ENCODE data around the gene CISH.
A peak's percentile ranks its signal among the peaks of the same experiment; 100 is the strongest.

CISH gene

DNA sequence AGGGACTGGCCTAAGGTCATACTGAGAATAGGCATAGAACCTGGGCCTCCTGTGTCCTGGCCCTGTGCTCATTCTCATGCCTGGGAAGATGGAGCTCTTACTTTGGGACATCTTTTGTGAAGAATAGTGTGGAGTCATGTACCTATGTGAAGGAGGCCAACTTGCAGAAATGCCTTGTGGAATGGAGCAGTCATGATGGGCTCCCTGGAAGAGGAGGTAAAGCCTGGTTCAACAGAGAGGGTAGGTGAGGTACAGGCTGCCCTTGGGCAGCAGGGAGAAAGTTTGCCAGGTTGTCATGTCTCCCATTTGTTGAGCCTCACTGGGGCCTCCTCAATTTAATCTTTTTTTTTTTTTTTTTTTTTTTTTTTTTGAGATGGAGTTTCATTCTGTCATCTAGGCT lies 23.5 kb upstream of the CISH start:
- DNase-seq: no peak

DNA sequence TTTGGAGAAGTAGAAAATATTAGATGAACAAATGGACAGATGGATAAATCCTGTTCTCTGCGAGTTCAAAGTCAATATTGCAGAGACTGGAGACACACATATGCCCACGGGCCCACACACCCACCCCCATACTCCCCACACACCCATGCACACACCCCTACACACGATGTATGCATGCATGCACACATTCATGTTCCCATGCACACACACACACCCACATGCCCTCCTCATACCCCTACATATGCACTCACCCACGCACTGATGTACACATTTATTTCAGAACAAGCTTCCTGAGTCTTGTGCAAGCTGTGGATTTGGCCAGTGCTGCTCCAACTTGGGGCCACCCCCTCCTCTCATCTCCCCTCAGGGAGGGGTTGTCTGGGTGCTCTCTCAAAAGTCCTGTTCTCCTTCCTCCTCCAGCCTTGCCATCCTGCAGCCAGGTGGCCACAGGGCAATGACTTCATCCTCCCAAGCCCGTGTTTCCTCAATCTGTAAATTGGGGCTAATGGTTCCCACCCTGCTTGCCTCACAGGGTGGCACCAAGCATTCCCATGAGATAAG lies 21.7 kb upstream of the CISH start:
- DNase-seq: no peak

DNA sequence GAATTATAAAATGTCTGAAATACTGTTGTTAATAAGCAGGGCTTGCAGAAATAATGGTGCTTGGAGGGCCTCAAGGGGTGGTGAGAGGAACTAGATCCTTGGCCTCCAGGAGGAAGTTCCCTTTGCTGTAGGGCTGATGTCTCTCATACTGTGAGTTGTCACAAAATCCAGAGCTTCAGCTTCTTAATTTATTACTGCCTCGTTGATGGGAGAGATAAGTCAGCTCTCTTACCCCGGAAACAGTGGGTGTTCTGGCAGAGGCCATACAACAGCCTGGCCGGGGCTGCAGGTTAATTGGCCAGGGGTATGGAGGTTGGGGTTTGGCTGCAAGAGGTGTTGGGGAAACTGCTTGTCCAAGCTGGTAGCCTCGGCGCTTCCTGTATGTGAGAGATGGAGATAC lies 20.9 kb upstream of the CISH start:
- no peak for DNase-seq

DNA sequence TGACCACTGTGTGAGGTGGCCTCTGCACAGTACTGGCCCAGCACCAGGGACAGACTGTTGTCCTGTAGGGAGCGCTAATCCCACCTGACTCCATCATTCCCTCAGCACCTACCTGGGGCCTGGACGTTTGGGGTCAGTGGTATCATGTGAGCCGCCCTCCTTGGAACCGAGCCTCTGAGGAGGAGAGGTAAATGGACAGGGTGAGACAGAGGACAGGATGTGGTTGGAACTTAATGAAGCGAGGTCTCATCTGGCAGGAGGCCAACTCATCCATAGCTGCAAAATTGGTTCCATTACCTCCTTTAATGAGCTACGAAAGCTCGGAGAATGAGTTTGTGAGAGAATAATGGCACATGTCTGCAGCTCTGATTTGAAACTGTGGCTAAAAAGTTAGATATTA lies 19.3 kb upstream of the CISH start:
- DNase-seq: peak; percentile 91

DNA sequence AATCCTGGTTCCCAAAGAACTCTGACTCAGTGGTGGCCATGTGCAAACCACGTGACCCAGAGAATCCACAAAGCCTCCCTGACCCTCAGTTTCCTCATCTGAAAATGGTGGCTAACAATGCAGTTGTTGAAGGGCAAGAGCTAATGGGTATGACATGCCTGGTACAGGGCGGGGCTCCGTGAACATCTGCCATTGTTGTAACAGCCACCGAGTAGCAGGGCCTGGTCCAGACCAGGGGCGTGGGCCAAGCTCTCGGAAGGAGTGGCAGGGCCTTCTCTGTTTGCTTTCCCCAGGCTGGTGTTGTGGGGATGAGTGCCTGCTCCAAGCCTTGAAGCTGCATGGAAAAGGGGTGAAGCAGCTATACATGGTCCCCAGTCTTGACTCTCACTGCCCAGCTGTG lies 18.8 kb upstream of the CISH start:
- DNase-seq: no peak

DNA sequence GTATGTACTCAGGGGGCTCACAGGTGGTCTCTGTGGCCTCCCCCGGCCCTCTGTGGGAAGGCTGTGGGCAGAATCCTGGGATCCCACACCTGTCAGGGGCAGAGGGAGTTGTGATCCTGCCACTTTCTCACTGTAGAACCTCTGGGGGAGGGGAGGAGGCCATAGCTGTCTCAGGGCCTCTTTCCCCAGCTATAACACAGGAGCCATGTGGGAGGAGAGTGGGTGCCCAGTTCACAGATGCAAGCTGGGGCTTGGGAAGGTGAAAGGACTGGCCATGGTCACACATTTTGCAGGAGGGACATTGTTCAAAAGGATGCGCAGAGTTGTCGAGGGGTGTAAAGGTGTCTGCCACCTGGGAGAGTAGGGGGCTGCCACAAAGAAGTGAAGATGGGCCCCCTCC lies 17.0 kb upstream of the CISH start:
- DNase-seq: no peak

DNA sequence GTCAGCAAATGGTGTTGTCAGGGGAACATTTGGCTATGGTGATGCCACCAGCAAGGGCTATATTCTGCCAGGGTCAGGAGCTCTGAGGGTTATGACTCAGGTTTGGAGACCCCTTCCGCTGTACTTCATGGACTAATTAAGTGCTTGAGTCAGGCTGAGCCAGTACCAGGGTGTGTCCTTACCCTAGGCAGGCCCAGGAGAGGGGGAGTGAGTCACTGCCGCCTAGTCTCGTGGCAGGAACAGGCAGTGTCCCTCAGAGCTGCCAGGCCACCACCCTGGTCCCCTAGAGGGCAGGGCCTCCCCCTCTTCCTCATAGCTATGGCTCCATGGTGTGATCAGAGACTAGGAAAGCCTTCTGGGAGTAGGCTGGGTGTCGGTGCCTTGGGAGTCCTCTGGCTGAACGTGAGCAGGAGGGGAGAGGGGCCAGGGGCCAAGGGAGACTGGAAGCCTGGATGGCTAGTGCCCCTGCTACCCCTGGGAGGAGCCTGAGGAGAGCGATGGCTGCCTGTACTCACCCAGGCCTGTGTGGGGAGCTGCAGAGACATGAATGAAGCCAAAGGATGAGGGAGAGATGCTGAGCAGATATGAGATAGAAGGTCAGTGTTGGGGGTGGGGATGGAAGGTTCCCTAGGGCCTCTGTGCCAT lies 16.0 kb upstream of the CISH start:
- peak; percentile 52 for DNase-seq

DNA sequence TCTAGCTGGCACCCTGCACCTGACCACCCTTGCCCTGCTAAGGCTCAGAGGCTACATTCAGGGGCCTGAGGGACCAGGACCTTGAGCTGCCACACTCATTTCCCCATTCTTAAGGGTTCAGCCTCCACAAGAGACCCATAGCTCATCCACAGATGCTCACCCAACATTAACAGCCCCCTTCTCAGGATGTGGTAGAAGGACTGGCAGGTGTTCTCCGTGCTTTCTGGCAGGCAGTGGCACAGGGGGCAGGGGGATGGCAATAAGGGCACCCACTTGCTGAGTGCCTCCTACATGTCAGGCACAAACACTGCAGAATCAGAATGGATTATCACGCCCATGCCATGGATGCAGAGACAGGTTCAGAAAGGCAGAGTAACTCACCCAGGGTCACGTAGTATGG lies 14.8 kb upstream of the CISH start:
- no peak for DNase-seq

DNA sequence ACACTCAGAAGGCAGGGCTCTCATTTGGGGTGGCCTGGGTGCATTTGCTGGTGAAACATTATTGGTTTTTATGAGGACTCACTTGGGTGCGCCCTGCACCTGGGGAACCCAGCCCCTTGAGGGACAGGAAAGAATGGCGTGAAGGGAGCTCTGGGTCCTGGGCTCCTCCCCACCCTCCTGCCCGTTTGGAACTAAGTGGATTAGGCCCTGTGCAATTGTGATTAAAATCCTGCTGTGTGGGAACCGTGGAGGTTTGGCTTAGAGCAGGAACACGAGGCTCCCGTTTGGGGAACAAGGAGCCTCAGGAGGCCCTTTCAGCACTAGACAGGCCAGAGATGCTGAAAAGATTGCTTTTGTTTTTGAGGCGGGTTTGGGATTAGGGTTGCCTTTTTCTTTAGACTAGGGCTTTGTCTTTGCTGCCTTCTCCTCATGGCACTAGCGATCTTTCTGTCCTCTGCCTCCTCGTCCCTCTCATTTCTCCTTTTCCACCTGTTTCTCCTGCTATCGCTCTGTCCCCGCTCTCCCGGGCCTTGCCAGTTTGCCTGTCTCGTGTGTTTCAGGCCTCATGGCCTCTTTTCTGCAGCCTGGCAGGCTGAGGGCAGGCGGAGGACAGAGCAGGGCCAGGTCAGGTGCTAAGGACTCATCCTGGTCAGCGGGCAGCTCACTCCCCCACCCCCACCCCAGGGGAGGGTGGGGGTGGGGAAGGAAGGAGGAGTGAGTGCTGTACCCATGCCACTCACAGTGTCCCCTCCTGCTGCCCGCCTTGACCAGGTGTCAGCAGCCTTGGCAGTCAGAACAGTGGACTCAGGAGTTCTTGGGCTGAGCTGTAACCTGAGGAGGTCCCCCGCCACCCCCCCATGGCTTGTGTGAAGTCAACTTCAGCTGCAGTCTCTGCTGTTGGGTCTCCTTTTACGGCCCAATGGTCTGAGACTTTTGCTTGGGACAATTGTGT lies 13.9 kb upstream of the CISH start:
- DNase-seq: no peak

DNA sequence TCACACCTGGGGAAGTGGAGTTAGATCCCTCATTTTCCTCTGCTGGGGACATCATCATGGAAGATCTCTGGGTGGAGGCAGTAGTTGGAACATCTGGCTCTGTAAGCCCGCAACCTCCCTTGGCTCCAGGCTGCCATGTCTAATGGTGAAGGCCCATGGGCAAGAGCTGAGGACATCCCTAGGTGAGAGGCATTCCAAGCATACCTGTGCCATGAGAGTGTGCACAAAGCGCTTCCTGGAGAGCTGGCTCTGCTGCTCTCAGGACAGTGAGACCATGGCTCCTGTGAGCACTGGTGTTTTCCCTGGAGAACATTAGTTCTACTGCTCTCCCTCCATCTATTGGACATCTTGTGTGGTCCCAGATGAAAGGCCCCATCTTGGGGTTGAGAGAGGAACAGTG lies 13.1 kb upstream of the CISH start:
- DNase-seq: peak; percentile 38

DNA sequence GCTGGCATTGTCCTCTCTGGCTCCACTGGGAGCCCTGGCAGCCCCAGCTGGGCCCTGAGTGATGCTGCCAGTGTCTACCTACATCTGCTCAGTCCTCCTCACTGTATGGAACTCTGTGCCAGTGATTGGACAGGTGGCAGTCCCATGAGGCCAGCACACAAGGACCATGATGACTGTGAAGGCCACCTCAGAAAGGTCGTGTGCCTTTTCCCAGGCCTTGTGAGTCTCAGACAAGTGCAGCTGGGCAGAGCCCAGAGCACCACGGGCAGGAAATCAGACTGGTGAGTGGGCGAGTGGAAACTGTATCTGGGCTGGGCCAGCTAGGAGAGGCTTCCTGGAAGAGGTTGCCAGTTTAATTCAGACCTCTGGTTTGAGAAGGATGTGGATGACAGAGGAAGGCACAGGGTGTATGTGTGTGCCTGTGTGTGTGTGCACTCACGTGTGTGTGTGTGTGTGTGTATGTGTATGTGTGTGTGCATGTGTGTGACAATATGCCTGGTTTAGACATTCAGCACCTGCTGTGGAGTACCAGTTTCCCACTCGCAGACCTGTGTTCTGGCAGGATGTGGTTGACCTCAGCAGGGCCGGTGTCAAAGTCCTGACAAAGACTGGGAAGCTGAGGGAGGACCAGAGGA lies 12.4 kb upstream of the CISH start:
- no peak for DNase-seq

DNA sequence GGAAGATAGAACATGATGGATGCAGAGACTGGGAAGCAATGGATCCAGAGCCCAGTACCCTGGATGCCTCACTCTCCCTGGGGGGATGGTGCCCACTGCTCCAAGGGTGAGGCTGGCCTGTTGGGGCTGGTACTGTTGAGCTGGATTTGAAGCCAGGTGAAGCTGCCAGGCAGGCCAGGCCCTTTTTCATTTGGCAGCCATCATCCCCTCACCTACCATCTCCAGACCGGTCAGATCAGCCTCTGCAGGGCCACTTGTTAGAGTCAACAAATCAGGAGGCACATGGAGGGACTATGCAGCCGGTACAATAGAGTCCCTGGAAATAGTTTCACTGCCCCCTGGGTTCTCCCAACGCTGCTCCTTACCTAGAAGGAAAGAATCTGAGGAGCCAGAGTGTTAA lies 11.3 kb upstream of the CISH start:
- DNase-seq: no peak

DNA sequence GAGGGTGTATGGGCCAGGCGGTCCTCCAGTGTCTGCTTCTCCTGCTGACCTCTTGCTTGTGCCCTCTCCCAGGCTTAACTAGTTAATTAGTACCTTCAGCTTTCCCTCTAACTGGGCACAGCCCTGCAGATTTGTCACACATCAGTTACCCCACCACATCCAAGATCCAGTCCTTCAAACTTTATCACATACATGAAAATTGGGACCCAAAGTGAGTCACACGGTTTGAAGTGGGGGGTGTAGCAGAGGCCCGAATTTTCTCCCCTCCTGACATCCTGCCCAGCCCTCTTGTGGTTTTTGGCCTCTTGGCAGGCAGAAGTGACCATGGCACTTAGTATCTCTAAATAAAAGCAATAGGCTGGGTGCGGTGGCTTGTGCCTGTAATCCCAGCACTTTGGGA lies 9.2 kb upstream of the CISH start:
- peak; percentile 42 for DNase-seq

DNA sequence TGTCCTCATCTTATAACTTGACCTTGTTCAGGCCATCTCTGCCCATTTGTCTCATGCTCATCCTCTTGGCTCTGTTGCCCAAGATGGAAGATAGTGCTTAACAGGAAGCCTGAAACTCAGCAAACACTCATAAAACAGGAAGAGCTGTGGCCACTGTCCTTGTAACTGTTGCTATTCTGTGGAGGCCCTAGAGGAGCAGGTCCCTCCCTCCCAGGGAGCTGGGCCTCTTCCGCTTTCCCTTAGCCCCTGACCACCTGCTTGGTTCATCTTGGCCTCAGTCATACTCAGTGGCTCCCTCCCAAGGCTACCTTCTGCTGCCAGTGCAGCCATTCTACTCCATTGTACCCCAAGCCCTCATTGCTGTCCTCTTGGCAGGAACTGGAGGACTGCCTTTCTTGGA lies 8.8 kb upstream of the CISH start:
- no peak for DNase-seq

DNA sequence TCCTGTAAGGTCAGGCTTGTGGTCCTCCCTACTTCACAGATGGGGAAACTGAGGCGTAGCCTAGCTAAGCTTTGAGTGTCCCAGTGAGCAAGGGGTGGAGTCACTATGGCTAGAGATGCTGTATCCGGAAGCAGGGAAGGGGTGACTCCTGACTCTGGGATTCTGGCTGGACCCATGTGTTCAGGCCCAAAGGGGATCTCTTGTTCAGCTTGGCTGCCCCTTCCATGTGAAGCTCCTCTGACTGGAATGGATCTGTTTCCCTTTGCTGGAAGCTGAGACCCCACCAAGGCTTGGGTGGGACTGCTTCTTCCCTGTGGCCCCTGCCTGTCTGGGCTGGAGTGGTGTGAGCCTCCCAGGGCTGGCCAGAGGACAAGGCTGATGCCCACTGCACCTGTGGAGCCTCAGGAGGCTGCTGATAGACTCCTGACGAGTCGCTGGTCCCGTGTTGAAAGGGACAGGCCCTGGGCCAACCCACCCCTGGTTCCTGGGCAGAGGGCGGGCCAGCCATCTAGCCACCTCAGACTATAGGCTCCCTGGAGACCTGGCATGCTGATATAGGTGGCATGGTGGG lies 6.4 kb upstream of the CISH start:
- no peak for DNase-seq

DNA sequence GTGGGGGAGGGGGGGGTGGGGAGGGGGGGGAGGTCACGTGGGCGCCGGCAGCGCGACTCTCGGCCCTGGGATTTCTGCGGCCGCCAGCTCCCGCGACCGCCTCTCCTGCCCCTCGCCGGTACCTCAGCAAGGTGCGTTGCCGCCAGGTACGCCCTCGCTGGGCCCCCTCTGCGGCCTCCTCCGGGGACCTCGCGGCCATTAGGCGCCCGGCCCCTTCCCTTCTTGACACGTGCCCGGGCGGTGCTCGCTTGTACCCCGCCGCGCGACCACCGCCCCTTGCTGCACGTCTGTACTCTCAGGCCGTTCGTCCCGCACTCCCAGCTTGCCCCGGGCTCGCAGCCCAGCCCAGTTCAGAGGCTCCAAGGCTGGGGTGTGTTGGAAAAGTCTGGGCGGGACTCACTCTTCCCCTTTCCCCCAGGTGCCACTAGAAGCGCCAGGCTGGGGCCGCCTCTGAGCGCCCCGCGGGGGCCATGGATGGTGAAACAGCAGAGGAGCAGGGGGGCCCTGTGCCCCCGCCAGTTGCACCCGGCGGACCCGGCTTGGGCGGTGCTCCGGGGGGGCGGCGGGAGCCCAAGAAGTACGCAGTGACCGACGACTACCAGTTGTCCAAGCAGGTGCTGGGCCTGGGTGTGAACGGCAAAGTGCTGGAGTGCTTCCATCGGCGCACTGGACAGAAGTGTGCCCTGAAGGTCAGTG lies 5.7 kb upstream of the CISH start, which contains the start of gene MAPKAPK3:
Gene MAPKAPK3, plus strand, starts transcription at position 56 of the 696 bp plus-strand sequence. Its CDS starts 415 bp downstream, at position 471.
- DNase-seq: no peak

DNA sequence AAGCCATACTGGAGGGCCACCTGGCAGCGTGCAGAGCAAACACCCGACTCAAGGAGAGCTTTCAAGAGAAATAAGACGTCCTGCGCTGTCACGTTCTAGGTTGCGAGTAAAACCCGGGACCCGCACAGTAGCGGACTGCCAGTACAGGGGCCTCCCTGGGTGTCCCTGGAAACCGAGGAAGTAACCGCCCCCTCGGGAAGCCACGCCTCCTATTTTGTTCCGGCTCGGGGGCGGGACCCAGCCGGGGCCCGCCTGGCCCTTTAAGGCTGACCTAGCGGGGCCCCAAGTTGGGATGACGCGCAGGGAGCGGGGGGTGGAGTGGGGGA lies 5.2 kb upstream of the CISH start:
- peak; percentile 74 for DNase-seq

DNA sequence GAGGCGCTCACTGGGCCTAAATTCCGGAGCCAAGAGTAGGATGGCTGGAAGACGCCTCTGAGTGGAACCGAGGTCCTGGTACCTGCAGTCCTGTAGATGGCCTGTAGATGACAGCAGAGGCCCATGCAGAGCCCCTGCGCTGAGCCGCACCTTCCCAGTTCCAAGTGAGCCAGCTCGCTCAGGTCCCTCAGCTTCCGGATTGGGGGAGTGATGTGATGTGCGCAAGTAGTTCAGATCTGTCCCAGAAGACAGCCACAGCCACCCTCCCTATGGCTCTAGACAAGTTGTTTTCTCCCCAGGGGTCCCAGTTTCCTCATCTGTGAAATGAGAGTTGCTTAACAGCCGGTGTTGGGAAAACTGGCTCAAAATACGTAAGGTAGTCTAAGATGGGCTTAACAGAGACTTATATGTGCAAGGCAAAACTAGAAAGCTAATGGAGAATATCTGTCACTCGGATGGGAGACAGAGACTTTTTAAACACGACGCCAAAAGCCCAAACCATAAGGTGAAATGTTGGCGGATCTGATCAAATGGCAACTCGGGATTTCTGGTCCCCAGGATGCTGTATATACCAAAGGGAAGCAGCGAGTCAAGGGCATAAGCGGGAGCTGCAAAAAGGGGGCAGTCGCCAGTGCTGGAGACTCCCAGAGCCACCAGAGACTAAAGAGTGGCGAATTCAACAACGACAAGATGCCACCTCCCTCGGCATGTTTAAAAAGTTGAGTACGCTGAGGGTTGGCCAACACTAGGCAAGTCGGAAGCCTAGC lies 4.6 kb upstream of the CISH start:
- DNase-seq: peak; percentile 72

DNA sequence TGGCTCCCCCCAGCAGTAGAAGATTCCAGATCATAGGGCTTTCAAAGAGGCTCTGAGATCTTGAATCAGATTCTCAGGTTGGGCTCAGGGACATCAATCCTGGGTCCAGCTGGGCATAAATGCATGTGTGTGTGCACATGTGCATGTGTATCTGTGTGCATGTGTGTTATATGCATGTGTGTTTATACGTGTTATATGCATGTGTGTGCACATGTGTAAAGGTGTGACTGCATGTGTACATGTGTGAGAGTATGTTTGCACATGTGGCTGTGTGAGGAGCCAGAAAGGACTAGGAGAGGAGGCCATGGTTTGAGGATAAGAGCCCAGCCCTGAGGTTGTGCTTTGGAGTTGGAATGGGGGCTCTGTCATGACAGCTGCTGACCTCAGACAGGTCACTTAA lies 3.6 kb upstream of the CISH start:
- no peak for DNase-seq

DNA sequence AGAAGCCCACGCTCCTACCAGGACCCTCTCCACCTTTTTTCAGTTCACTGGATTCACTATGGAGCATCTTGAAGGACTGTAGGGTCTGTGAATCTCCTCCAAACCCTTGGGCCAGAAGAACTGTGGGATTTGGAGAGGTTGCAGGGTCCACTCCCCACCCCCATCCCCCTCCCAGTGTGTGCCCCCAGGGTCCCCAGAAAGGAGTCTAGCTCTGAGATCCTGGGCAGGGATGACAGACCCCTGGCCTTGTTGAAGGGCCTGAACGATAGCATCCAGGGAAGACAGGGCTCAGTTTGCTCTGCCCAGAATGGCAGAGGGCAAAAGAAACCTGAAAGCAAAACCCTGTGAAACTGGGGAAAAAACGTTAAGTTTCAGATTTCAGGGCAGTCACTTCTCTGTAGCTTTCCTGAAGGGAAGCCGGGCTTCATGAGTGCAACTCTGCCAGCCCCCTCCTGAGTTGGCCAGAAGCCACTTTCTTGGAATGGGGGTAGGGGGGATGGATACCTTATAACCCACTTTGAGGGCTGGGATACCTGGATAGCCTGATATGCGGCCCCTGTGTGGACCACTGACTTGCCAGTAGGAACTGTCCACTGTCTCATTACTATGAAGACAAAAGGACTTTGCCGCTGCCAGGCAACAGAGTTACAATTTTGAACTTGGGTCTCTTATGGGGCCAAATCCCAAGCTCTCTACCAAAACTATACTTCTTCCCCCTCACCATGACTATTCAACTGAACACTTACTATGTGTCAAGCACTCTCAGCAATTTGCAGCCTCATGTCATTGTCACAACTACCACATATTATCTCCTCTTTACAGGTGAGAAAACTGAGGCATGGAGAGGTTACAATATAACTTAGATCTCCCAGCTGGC lies 1.6 kb upstream of the CISH start:
- DNase-seq: no peak
